NCI-H82 treated with DMSO at 0.1 percent for 48 hours (cell line): ENCODE measurements around the gene SIRT4.
"Not testable (repeated sequence)": the region's sequence is repeated elsewhere in the genome, so short reads cannot be mapped to it uniquely, and the experiment has no call there.

ENCODE experiments used
- DNase-seq: peaks from one replicate; lab custom pipeline; 2025; ENCODE audit not compliant: unreplicated experiment; lab: John Stamatoyannopoulos, UW

Gene SIRT4

GRCh38 chr12:120332523-120332922, 30.4 kb downstream of the SIRT4 start:
- no peak for DNase-seq

GRCh38 chr12:120335447-120335846, 33.3 kb downstream of the SIRT4 start:
- DNase-seq: not testable (repeated sequence)

- not testable (repeated sequence) for DNase-seq
These were observed 34.3 kb downstream of the SIRT4 start for GRCh38 chr12:120336392-120336791.

GRCh38 chr12:120337730-120338129, 35.6 kb downstream of the SIRT4 start:
- DNase-seq: no peak

- DNase-seq: no peak
These were observed 37.1 kb downstream of the SIRT4 start for GRCh38 chr12:120339256-120339655.

GRCh38 chr12:120342175-120343038, 40.3 kb downstream of the SIRT4 start:
- DNase-seq: no peak

GRCh38 chr12:120343039-120343537, 41.0 kb downstream of the SIRT4 start:
- no peak for DNase-seq

- DNase-seq: no peak
These were observed 41.6 kb downstream of the SIRT4 start for GRCh38 chr12:120343692-120344091.

- no peak for DNase-seq
These were observed 43.9 kb downstream of the SIRT4 start for GRCh38 chr12:120346031-120346430.

GRCh38 chr12:120346681-120347080, 44.6 kb downstream of the SIRT4 start:
- no peak for DNase-seq

- DNase-seq: no peak
These were observed 45.6 kb downstream of the SIRT4 start for GRCh38 chr12:120347766-120348165.

- DNase-seq: no peak
These were observed 48.6 kb downstream of the SIRT4 start for GRCh38 chr12:120350576-120351350.

- DNase-seq: no peak
These were observed 50.0 kb downstream of the SIRT4 start for GRCh38 chr12:120352117-120352516.

GRCh38 chr12:120353136-120353535, 51.0 kb downstream of the SIRT4 start:
- no peak for DNase-seq

- DNase-seq: no peak
These were observed 51.6 kb downstream of the SIRT4 start for GRCh38 chr12:120353556-120354317.

- peak; percentile 55 for DNase-seq
These were observed 54.5 kb downstream of the SIRT4 start for GRCh38 chr12:120356567-120357030.

GRCh38 chr12:120357104-120357503, 55.0 kb downstream of the SIRT4 start:
- no peak for DNase-seq

GRCh38 chr12:120358412-120359100, 56.4 kb downstream of the SIRT4 start:
- no peak for DNase-seq

- no peak for DNase-seq
These were observed 57.0 kb downstream of the SIRT4 start for GRCh38 chr12:120359128-120359527.

- DNase-seq: peak; percentile 88
These were observed 59.5 kb downstream of the SIRT4 start for GRCh38 chr12:120361506-120362208.
